Stimulated activated naive CD8-positive, alpha-beta T cell treated with anti-CD3 and anti-CD28 coated beads, Interleukin-15, amount 100 ng/mL, for 72 hours (primary cell): Measurements from ENCODE around the gene DYNLT4.
"Not testable (repeated sequence)": the region's sequence is repeated elsewhere in the genome, so short reads cannot be mapped to it uniquely, and the experiment has no call there.

Source experiments
- ATAC-seq: fragments of 150-1000 bp; cut with Tn5 transposase; 2 replicates; pipeline ENCODE4 v1.10.0; 2021; ENCODE audit warnings: mild to moderate bottlenecking, moderate library complexity
- DNase-seq, 2 donors: peaks; one replicate each; pipeline ENCODE4 v3.0.0; 2021 to 2022
- H3K27ac Mint-ChIP-seq, 2 donors: one replicate each; pipeline ENCODE4 v1.8.0; 2022; ENCODE audit warnings: mild to moderate bottlenecking in 2 of 2, mixed read lengths in 2 of 2, moderate library complexity in 2 of 2
- H3K27me3 Mint-ChIP-seq: one replicate; pipeline ENCODE4 v1.8.0; 2022; ENCODE audit warnings: mixed read lengths
- H3K4me1 Mint-ChIP-seq: one replicate; pipeline ENCODE4 v1.8.0; 2022; ENCODE audit warnings: mild to moderate bottlenecking, mixed read lengths
- H3K4me3 Mint-ChIP-seq, 2 donors: one replicate each; pipeline ENCODE4 v1.8.0; 2022; ENCODE audit warnings: mild to moderate bottlenecking in 2 of 2, mixed read lengths in 2 of 2, moderate library complexity in 1 of 2
- H3K9me3 Mint-ChIP-seq, 2 donors: one replicate each; pipeline ENCODE4 v1.8.0; 2022; ENCODE audit warnings: mixed read lengths in 2 of 2

Gene DYNLT4

GRCh38 chr1:44777547-44777946, 29.6 kb downstream of the DYNLT4 start:
- peak overlapping the region; percentile 86 to 92 for H3K4me3 Mint-ChIP-seq

GRCh38 chr1:44776730-44777068, 30.5 kb downstream of the DYNLT4 start:
- H3K4me1 Mint-ChIP-seq: peaks cover 67% of the 10 kb centered on the region
- H3K4me3 Mint-ChIP-seq: peak overlapping the region; percentile 86 to 92
- no peak for DNase-seq
- no peaks in the 10 kb centered on the region for H3K9me3 Mint-ChIP-seq
- H3K27me3 Mint-ChIP-seq: no peaks in the 10 kb centered on the region
- H3K27ac Mint-ChIP-seq: peak overlapping the region; percentile 97 to 99
- no peak for ATAC-seq

More at GRCh38 chr1:44777547-44777946, 29.6 kb downstream of the DYNLT4 start:
- ATAC-seq: no peak
- Mint-ChIP-seq H3K9me3 (no peaks in the 10 kb centered on the region), H3K27ac (peak overlapping the region; percentile 67 to 99), H3K27me3 (no peaks in the 10 kb centered on the region), H3K4me1 (peaks cover 66% of the 10 kb centered on the region)
- no peak for DNase-seq

- Mint-ChIP-seq H3K27ac (peak overlapping the region; percentile 97 to 99), H3K27me3 (no peaks in the 10 kb centered on the region), H3K4me3 (peak overlapping the region; percentile 86 to 92), H3K9me3 (no peaks in the 10 kb centered on the region), H3K4me1 (peaks cover 67% of the 10 kb centered on the region)
- ATAC-seq (peak; percentile 46), DNase-seq (peak in 1 of 2 donors; percentile 40)
Observed at GRCh38 chr1:44775930-44776729, 31.0 kb downstream of the DYNLT4 start.

GRCh38 chr1:44775078-44775929, 31.8 kb downstream of the DYNLT4 start, which contains the start of gene RPS8:
TSS of gene RPS8 (plus strand) at chr1:44775540. CDS start at chr1:44775597, 57 bp downstream.
- peak; percentile 87 for ATAC-seq
- Mint-ChIP-seq H3K4me3 (peak within 1 kb of the TSS; percentile 86 to 92), H3K4me1 (peaks cover 60% of the 10 kb centered on the region), H3K27ac (peak within 1 kb of the TSS; percentile 97 to 99), H3K9me3 (no peaks in the 10 kb centered on the region), H3K27me3 (no peaks in the 10 kb centered on the region)
- peak; percentile 85 to 90 for DNase-seq

GRCh38 chr1:44766421-44766820, 40.7 kb downstream of the DYNLT4 start:
- not testable (repeated sequence) for H3K27ac Mint-ChIP-seq, H3K4me1 Mint-ChIP-seq, H3K27me3 Mint-ChIP-seq, ATAC-seq, H3K4me3 Mint-ChIP-seq, H3K9me3 Mint-ChIP-seq, DNase-seq

- ATAC-seq (no peak), DNase-seq (no peak)
- H3K27me3 Mint-ChIP-seq: no peaks in the 10 kb centered on the region
- H3K4me1 Mint-ChIP-seq: peaks cover 5% of the 10 kb centered on the region
- H3K9me3 Mint-ChIP-seq: no peaks in the 10 kb centered on the region
- H3K4me3 Mint-ChIP-seq: no peak overlapping the region
- H3K27ac Mint-ChIP-seq: no peak overlapping the region
Observed at GRCh38 chr1:44760876-44761275, 46.3 kb downstream of the DYNLT4 start.

- Mint-ChIP-seq H3K4me3 (no peak overlapping the region), H3K9me3 (no peaks in the 10 kb centered on the region), H3K27me3 (no peaks in the 10 kb centered on the region), H3K27ac (no peak overlapping the region), H3K4me1 (peaks cover 5% of the 10 kb centered on the region)
- ATAC-seq (no peak), DNase-seq (no peak)
Observed at GRCh38 chr1:44759077-44759476, 48.1 kb downstream of the DYNLT4 start.

- no peak for ATAC-seq
- no peak overlapping the region for H3K4me3 Mint-ChIP-seq
- DNase-seq: no peak
- peaks cover 5% of the 10 kb centered on the region for H3K4me1 Mint-ChIP-seq
- no peaks in the 10 kb centered on the region for H3K27me3 Mint-ChIP-seq
- H3K27ac Mint-ChIP-seq: no peak overlapping the region
- no peaks in the 10 kb centered on the region for H3K9me3 Mint-ChIP-seq
Observed at GRCh38 chr1:44757420-44757819, 49.7 kb downstream of the DYNLT4 start.
